Nephron (organoid): ENCODE measurements around the gene TBC1D22B.

Source experiments
- H3K27ac Mint-ChIP-seq, 3 experiments: 2 replicates each; pipeline ENCODE4 v1.8.0; 2020; ENCODE audit warnings: mixed read lengths in 3 of 3, mild to moderate bottlenecking in 2 of 3, moderate library complexity in 1 of 3
- H3K27me3 Mint-ChIP-seq: 2 replicates; pipeline ENCODE4 v1.8.0; 2021; ENCODE audit warnings: low read depth, mild to moderate bottlenecking, moderate library complexity, mixed read lengths
- H3K36me3 Mint-ChIP-seq: 2 replicates; pipeline ENCODE4 v1.8.0; 2020; ENCODE audit warnings: low read depth, mixed read lengths
- H3K4me1 Mint-ChIP-seq: 2 replicates; pipeline ENCODE4 v1.8.0; 2020; ENCODE audit warnings: mixed read lengths
- H3K4me3 Mint-ChIP-seq, 3 experiments: 2 replicates each; pipeline ENCODE4 v1.8.0; 2020; ENCODE audit warnings: mild to moderate bottlenecking in 3 of 3, mixed read lengths in 3 of 3, moderate library complexity in 2 of 3
- H3K9me3 Mint-ChIP-seq: 2 replicates; pipeline ENCODE4 v1.8.0; 2020; ENCODE audit warnings: mixed read lengths
- CTCF ChIP-seq, 3 experiments: fragments of 200-600 bp; sonication (generic); IDR thresholded peaks; one replicate each; pipeline ENCODE4 v1.5.0; 2021; ENCODE audit warnings: antibody characterized with exemption in 3 of 3; ENCODE audit not compliant: unreplicated experiment in 3 of 3

TBC1D22B gene

GRCh38 chr6:37317312-37318038, 59.9 kb downstream of the TBC1D22B start:
- Mint-ChIP-seq H3K27ac (no peak overlapping the region), H3K4me1 (peaks cover 10% of the 10 kb centered on the region), H3K27me3 (no peaks in the 10 kb centered on the region), H3K9me3 (no peaks in the 10 kb centered on the region), H3K36me3 (peaks cover 37% of the 10 kb centered on the region), H3K4me3 (no peak overlapping the region)
- no peak for TF ChIP-seq CTCF (IDR thresholded peaks at IDR 0.05; ENCODE audit: unreplicated experiment in 3 of 3)

GRCh38 chr6:37319156-37319555, 61.6 kb downstream of the TBC1D22B start:
- no peaks in the 10 kb centered on the region for H3K9me3 Mint-ChIP-seq

GRCh38 chr6:37319856-37320480, 62.4 kb downstream of the TBC1D22B start:
- TF ChIP-seq CTCF (IDR thresholded peaks at IDR 0.05; ENCODE audit: unreplicated experiment in 3 of 3), result no peak
- Mint-ChIP-seq H3K27me3 (no peaks in the 10 kb centered on the region), H3K4me1 (peaks cover 22% of the 10 kb centered on the region)

More at GRCh38 chr6:37319156-37319555, 61.6 kb downstream of the TBC1D22B start:
- Mint-ChIP-seq H3K4me3 (no peak overlapping the region), H3K36me3 (peaks cover 23% of the 10 kb centered on the region), H3K4me1 (peaks cover 21% of the 10 kb centered on the region), H3K27ac (no peak overlapping the region), H3K27me3 (no peaks in the 10 kb centered on the region)
- no peak for TF ChIP-seq CTCF (IDR thresholded peaks at IDR 0.05; ENCODE audit: unreplicated experiment in 3 of 3)

GRCh38 chr6:37320646-37321045, 63.1 kb downstream of the TBC1D22B start:
- TF ChIP-seq CTCF (IDR thresholded peaks at IDR 0.05; ENCODE audit: unreplicated experiment in 3 of 3), result no peak
- H3K4me3 Mint-ChIP-seq, result no peak overlapping the region
- no peaks in the 10 kb centered on the region for H3K9me3 Mint-ChIP-seq
- no peaks in the 10 kb centered on the region for H3K27me3 Mint-ChIP-seq
- H3K4me1 Mint-ChIP-seq, result peaks cover 25% of the 10 kb centered on the region
- peaks cover 14% of the 10 kb centered on the region for H3K36me3 Mint-ChIP-seq
- H3K27ac Mint-ChIP-seq, result no peak overlapping the region

More at GRCh38 chr6:37319856-37320480, 62.4 kb downstream of the TBC1D22B start:
- Mint-ChIP-seq H3K27ac (no peak overlapping the region), H3K4me3 (no peak overlapping the region), H3K36me3 (peaks cover 15% of the 10 kb centered on the region), H3K9me3 (no peaks in the 10 kb centered on the region)

- Mint-ChIP-seq H3K4me3 (no peak overlapping the region), H3K36me3 (peaks cover 18% of the 10 kb centered on the region), H3K27me3 (no peaks in the 10 kb centered on the region), H3K27ac (no peak overlapping the region), H3K9me3 (no peaks in the 10 kb centered on the region), H3K4me1 (peaks cover 25% of the 10 kb centered on the region)
- no peak for TF ChIP-seq CTCF (IDR thresholded peaks at IDR 0.05; ENCODE audit: unreplicated experiment in 3 of 3)
These were observed 63.5 kb downstream of the TBC1D22B start for GRCh38 chr6:37321101-37321500.
